H1 (cell line): ENCODE results near the gene NHEJ1.

Source experiments
- ASH2L ChIP-seq: fragments of 200-600, 300-600 bp; sonication (generic); IDR thresholded peaks from one replicate; pipeline ENCODE4 v1.7.1; 2017; ENCODE audit warnings: low read length
- CREB1 ChIP-seq: IDR thresholded peaks from 2 replicates; pipeline ENCODE4 v1.6.1; 2012; ENCODE audit warnings: inconsistent platforms
- EGR1 ChIP-seq: IDR thresholded peaks from 2 replicates; pipeline ENCODE4 v1.6.1; 2011; ENCODE audit warnings: low read depth, low read length, borderline replicate concordance
- EZH2 ChIP-seq: fragments of 200-600 bp; sonication (generic); IDR thresholded peaks from 2 replicates; pipeline ENCODE4 v1.7.1; 2012; ENCODE audit warnings: low read depth, mild to moderate bottlenecking, moderate library complexity, low read length, inconsistent platforms; ENCODE audit not compliant: severe bottlenecking
- JUN ChIP-seq: IDR thresholded peaks from 2 replicates; pipeline ENCODE4 v1.6.1; 2011; ENCODE audit warnings: low read depth, mild to moderate bottlenecking, improper control_type of control experiment, low read length
- POLR2A ChIP-seq, 2 experiments: IDR thresholded peaks; 1 replicate in 1 of 2; 2 replicates in 1 of 2; pipeline ENCODE4 v1.6.1; 2011; ENCODE audit warnings: low read depth in 2 of 2, low read length in 2 of 2, mild to moderate bottlenecking in 2 of 2; ENCODE audit errors: control extremely low read depth in 1 of 2
- TF ChIP-seq, protein P1 (sequence below), 3 experiments: IDR thresholded peaks; 1 replicate in 2 of 3; 2 replicates in 1 of 3; pipeline versions ENCODE4 v1.5.1 to v1.6.1; 2011; ENCODE audit warnings: low read length in 3 of 3, mild to moderate bottlenecking in 3 of 3, inconsistent platforms in 2 of 3, low read depth in 1 of 3, moderate library complexity in 1 of 3; ENCODE audit not compliant: insufficient read depth in 1 of 3; ENCODE audit errors: control extremely low read depth in 1 of 3

- TF ChIP-seq CREB1 = no peak
- no peak for TF ChIP-seq ASH2L
- TF ChIP-seq EZH2 = no peak
- TF ChIP-seq EGR1 = no peak
- TF ChIP-seq, protein P1, sequence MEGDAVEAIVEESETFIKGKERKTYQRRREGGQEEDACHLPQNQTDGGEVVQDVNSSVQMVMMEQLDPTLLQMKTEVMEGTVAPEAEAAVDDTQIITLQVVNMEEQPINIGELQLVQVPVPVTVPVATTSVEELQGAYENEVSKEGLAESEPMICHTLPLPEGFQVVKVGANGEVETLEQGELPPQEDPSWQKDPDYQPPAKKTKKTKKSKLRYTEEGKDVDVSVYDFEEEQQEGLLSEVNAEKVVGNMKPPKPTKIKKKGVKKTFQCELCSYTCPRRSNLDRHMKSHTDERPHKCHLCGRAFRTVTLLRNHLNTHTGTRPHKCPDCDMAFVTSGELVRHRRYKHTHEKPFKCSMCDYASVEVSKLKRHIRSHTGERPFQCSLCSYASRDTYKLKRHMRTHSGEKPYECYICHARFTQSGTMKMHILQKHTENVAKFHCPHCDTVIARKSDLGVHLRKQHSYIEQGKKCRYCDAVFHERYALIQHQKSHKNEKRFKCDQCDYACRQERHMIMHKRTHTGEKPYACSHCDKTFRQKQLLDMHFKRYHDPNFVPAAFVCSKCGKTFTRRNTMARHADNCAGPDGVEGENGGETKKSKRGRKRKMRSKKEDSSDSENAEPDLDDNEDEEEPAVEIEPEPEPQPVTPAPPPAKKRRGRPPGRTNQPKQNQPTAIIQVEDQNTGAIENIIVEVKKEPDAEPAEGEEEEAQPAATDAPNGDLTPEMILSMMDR (IDR thresholded peaks at IDR 0.05; ENCODE audit: control extremely low read depth in 1 of 3, insufficient read depth in 1 of 3, low read depth in 1 of 3, low read length in 3 of 3) = no peak
- TF ChIP-seq JUN = no peak
- TF ChIP-seq POLR2A (IDR thresholded peaks at IDR 0.05; ENCODE audit: control extremely low read depth in 1 of 2, low read depth in 2 of 2, low read length in 2 of 2) = no peak
These were observed 73.3 kb downstream of the NHEJ1 start for GRCh38 chr2:219087361-219087760.
